HG03175 (cell line): ENCODE results near the gene SPTBN5.
"Not testable (repeated sequence)": the region's sequence is repeated elsewhere in the genome, so short reads cannot be mapped to it uniquely, and the experiment has no call there.

Experiments
- ATAC-seq: cut with Tn5 transposase; IDR thresholded peaks from one replicate; pipeline ENCODE4 v1.9.1; 2021; ENCODE audit warnings: mild to moderate bottlenecking, moderate library complexity; ENCODE audit not compliant: unreplicated experiment

Gene SPTBN5

GRCh38 chr15:41849204-41849603 is 44.6 kb downstream of the SPTBN5 start:
- no peak for ATAC-seq

- ATAC-seq = no peak
Observed at GRCh38 chr15:41848631-41849030, 45.2 kb downstream of the SPTBN5 start.

- no peak for ATAC-seq
Observed at GRCh38 chr15:41847981-41848380, 45.9 kb downstream of the SPTBN5 start.

GRCh38 chr15:41847206-41847605 is 46.6 kb downstream of the SPTBN5 start:
- no peak for ATAC-seq

- no peak for ATAC-seq
Observed at GRCh38 chr15:41844814-41845213, 49.0 kb downstream of the SPTBN5 start.

DNA sequence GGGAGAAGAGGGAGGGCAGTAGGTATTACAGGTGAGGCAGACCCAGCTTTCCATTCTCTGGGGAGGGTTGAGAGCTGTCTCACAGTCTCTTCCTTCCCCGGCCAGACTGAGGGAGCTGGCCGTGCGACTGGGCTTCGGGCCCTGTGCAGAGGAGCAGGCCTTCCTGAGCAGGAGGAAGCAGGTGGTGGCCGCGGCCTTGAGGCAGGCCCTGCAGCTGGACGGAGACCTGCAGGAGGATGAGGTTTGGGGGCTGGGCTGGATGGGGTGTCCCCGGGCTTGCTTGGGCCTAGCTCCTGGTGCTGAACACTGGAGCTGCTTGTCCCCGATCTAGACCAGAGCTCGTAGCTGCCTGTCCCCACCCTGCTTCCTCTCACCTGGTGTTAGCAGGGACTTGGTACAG is 50.3 kb downstream of the SPTBN5 start:
- no peak for ATAC-seq

DNA sequence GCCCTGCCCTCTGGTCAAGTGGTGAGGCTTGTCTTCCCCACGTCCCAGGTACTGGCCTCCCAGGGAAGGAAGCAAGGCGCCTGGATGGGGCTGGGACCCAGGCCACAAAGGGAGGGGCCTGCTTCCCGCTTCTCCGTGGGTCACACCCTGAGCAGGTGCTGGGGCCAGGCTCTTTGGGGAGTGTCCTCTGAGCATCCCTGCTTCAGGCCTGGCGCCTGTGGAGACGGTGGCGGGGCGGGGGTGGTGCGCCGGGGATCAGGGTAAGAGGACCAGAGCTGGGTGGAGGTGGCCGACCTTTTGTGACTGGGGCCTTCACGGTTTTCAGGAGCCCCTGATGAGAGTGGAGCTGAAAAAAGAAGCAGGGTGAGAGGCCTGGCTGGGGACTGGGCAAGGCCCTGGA is 51.6 kb downstream of the SPTBN5 start:
- ATAC-seq = no peak

DNA sequence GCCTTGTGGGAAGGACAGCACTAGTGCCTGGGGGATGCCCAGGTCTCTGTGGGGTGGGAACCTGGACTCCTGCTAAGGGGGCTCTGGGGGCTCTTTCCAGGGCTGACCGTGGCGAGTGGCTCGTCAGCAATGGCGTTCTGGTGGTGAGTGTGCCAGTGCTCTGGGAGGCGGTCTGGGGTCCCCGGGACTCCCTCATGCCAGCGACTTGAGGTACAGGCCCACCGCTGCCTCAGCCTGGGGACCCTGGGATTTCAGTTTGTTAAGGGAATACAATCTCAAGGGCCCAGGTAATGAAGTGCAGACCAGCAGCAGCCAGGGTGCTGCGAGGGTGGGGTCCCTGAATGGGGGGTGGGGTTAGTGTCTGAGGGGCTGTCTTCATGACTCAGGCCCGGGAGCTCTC is 52.7 kb downstream of the SPTBN5 start:
- no peak for ATAC-seq

- ATAC-seq = no peak
Observed at GRCh38 chr15:41840673-41841072, 53.2 kb downstream of the SPTBN5 start.

GRCh38 chr15:41839781-41840491 is 53.9 kb downstream of the SPTBN5 start:
- ATAC-seq = no peak

DNA sequence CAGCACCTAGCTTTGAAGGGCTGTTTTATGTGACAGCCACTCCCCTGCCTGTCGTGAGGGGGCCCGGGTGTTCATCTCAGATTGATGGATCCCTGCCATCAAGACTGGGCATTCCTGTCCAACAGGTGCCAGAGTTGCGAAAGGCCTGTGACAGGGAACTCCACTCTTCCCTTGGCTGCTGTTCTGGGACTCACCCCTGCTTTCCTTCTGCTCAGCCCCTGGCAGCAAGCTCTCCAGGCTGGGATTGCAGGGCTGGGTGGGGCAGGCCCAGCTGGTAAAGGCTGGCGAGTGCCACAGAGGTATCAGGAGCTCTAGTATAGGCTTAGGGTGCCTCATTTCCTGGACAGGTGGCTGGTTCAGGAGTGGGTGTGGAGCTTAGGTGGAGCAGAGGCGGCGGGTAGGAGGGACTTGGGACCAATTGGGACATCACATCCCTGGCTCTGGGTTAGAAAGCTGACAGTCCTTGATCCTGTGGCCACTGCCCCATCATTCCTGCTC is 55.4 kb downstream of the SPTBN5 start, which contains the start of gene PLA2G4B:
Gene PLA2G4B, plus strand, starts transcription at position 448 of the 498 bp plus-strand sequence. CDS start 67 bp downstream, outside the sequence.
- ATAC-seq = no peak

DNA sequence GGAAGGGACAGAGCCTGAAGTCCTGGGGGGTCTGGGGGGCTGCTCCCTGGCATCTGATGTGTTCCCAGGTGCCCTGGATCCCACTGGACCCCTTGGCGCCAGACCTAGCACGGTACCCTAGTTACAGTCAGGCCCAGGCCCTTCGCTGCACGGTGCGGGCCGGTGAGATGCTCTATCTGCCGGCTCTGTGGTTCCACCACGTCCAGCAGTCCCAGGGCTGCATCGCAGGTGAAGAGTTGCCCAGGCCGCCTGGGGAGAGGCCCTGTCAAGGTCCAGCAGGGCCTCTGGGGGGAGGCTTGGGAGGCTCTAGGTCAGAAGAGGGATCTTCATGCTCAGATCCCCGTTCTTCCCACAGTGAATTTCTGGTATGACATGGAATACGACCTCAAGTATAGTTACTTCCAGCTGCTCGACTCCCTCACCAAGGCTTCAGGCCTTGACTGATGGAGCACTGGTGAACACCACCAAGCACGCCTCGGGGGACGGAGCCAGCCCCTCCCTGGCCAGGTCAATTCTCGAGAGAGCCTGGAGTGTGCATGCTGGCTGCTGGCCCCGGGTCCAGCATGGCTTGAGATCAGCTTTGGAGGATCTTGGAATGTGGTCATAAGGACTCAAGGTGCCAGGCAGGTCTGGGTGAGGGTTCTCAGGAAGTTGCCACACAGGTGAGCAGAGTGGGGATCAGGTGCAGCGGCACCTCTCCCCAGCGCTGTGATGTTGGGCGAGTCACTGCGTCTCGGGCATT is 57.0 kb downstream of the SPTBN5 start:
- no peak for ATAC-seq

DNA sequence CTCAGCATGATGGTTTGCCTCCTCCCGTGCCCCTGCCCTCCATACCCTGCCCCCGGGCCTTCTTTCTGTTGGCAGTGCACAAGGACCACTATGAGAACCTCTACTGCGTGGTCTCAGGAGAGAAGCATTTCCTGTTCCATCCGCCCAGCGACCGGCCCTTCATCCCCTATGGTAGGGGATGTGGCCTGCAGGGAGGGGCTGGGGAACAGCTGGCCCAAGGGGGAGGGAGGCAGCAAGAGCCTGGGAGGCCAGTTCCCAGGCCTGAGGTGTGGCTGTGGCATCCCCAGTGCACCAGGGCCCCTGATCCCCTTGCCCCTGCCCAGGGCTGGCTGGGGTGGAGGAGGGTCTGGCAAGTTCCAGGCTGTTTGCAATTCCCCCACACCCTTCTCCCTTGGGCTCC is 57.8 kb downstream of the SPTBN5 start:
- no peak for ATAC-seq

DNA sequence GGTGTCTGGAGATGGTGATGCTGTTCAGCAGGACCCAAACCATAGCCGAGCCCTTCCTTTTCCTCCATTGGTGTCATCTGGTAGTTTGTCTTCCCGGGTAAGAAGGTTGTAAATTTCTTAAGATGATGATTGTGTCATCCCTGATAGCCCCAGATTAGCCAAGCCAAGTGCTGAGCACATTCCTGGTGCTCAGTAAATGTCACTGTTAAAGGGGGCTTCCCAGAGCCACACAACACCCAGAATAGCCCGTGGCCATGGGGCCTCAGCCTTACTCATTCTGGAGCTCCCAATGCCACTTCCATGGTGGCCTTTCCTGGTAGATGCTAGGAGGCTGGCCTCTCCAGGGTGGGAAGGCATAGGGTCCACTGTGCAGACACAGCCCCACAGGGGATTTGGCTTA is 59.8 kb downstream of the SPTBN5 start:
- ATAC-seq = no peak

GRCh38 chr15:41832875-41833274 is 61.0 kb downstream of the SPTBN5 start:
- no peak for ATAC-seq

DNA sequence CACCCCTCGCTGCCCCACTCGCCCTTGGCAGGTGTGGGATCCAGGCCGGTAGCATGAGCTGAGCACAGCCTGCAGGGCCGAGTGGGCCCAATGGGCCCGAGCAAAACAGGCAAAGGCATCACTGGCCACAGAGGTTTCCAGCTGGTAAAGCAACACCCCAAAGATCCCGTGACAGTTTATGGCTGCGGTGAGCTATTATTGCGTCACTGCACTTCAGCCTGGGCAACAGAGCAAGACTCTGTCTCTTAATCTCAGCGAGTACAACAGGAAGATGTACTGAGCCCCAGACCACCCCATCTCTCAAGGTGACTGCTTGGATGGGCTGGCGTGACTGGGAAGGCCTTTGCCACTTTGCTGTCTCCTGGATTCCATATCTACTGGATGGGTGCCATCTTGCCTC is 61.6 kb downstream of the SPTBN5 start:
- no peak for ATAC-seq

DNA sequence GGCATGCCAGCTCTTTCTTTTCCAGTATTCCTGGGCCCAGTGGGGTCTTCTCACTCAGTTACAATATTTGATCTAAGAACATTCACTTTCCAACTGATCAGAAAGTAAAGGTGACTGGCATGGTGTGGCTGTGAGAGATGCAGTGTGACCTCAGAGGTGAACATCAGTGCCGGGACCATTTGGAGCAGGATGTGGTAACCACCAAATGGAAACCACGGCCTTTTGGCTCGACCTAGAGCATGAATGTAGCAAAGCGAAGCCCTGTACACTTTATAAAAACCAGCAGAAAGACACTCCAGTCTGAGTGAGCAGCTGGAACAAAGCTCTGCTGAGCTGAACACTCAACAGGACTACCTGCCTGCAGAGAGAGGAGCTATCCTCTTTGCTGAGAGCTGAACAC is 62.6 kb downstream of the SPTBN5 start:
- not testable (repeated sequence) for ATAC-seq

DNA sequence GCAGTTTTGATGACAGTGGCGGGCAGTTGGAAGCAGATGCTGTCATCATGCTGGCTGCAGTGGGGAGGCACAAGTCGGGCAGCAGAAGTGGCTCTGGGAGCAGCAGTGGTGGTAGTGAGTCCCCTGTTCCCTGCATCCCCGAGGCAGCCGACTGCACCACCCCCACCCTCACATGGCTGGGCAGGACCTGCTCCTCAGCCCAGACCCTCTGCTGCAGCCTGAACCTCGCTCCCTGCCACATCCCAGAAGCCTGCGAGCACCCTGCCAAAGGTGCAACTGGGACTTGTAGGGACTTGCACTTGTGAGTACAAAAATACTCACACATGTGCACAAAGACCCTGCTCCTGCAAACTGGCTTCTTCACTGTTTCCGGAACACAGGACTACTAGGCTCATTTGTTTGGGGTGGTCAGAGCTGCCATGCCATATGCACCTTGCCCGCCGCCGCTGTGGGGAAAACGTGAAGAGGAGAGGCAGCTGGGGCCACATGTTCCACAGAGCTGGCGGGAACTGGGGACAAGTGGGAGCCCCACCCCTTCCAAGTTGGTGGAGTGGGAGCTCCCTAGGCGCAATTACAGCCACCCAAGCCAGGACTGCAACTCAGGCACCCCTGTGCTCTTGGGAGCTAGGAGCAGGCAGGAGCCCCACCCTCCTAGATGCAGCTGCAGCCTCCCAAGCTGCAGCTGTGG is 63.8 kb downstream of the SPTBN5 start:
- ATAC-seq = no peak

DNA sequence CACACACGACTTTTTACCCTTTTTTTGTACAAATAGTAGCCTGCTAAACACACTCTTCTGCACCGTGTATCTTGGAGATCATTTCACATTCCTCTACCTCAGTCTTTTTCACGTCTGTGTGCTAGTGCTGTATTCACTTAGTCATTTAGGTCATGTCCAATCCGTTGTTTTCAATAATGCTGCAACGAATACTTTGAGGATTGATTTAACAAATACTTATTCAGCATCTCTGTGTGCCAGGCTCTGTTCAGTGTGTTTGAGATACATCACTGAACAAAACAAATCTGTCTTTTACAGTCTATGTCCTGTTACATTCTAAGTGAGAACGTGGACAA is 65.1 kb downstream of the SPTBN5 start:
- ATAC-seq = no peak

- peak; percentile 73 for ATAC-seq
Observed at GRCh38 chr15:41827880-41828806, 65.7 kb downstream of the SPTBN5 start, which contains the start of gene JMJD7. Gene JMJD7 (plus strand): TSS chr15:41828092. CDS start chr15:41828125, 33 bp downstream.
